Superior temporal gyrus (tissue), 1 donor: ENCODE results near the gene MYADM.

ENCODE experiments used
- DNase-seq: peaks from one replicate; pipeline ENCODE4 v3.0.0-alpha.2; 2016; ENCODE audit errors: extremely low spot score

The MYADM gene

GRCh38 chr19:53915000-53915399 lies 47.3 kb downstream of the MYADM start:
- no peak for DNase-seq

- DNase-seq = no peak
These were observed 48.3 kb downstream of the MYADM start for GRCh38 chr19:53916004-53916403.

GRCh38 chr19:53917356-53917755 lies 49.7 kb downstream of the MYADM start:
- DNase-seq = no peak
